GM12865 (cell line): ENCODE data around the gene RAVER1.

ENCODE experiments used
- DNase-seq: peaks from one replicate; pipeline ENCODE4 v3.0.0; 2010; ENCODE audit warnings: low read depth
- H3K4me3 ChIP-seq: 2 replicates; pipeline ENCODE4 v1.5.1; 2011; ENCODE audit warnings: mild to moderate bottlenecking, low read depth, low read length, control low read depth
- TF ChIP-seq, protein P1 (sequence below): IDR thresholded peaks from 2 replicates; pipeline ENCODE4 v1.5.1; 2011; ENCODE audit warnings: low read length, control low read depth, low read depth, inconsistent platforms; ENCODE audit not compliant: insufficient read depth; ENCODE audit errors: missing control alignments

The RAVER1 gene

DNA sequence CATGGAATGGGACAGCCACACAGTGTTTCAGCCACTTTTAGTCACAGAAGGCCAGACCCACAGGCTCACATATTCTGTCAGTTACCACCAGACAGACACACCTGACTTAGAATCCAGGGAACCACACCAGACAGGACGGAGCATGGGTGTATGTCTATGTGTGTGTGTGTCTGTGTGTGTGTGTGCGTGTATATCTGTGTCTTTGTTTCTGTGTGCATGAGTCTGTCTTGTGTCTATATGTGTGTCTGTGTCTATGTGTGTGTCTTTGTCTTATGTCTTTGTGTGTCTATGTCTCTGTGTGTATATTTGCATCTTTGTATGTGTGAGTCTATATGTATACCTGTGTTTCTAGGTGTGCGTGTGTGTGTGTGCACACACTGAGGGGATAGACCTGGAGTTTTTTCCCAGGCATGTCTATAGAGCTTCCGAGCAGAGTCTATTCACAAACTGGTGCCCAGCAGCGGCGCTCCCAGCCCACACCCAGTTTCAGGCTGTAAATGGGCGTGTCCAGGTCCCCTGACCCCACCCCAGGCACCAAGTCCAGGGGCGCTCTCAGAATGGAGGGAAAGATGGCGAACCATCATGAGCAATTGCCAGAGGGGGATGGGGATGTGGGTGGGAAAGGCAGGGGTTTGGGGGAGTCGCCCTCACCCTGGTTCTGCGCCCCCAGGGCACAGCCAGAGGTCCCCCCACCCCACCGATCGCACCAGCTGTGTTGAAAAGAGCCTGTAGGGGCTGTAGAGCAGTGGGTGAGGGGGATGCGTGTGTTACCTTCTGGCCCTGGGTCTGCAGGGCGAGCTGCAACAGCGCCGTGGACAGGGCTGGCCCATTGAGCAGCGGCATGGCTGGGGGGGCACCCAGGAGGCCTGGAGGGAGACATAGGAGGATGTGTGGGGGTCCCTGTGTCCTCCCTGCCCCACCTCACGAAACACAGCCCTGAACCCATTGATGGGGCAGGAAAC, 11.2 kb downstream of the RAVER1 start:
- TF ChIP-seq, protein P1, sequence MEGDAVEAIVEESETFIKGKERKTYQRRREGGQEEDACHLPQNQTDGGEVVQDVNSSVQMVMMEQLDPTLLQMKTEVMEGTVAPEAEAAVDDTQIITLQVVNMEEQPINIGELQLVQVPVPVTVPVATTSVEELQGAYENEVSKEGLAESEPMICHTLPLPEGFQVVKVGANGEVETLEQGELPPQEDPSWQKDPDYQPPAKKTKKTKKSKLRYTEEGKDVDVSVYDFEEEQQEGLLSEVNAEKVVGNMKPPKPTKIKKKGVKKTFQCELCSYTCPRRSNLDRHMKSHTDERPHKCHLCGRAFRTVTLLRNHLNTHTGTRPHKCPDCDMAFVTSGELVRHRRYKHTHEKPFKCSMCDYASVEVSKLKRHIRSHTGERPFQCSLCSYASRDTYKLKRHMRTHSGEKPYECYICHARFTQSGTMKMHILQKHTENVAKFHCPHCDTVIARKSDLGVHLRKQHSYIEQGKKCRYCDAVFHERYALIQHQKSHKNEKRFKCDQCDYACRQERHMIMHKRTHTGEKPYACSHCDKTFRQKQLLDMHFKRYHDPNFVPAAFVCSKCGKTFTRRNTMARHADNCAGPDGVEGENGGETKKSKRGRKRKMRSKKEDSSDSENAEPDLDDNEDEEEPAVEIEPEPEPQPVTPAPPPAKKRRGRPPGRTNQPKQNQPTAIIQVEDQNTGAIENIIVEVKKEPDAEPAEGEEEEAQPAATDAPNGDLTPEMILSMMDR = no peak
- no peak for DNase-seq
- no peak overlapping the region for H3K4me3 ChIP-seq

GRCh38 chr19:10321417-10321797, 11.9 kb downstream of the RAVER1 start:
- H3K4me3 ChIP-seq = no peak overlapping the region
- no peak for DNase-seq
- TF ChIP-seq, protein P1 = no peak

DNA sequence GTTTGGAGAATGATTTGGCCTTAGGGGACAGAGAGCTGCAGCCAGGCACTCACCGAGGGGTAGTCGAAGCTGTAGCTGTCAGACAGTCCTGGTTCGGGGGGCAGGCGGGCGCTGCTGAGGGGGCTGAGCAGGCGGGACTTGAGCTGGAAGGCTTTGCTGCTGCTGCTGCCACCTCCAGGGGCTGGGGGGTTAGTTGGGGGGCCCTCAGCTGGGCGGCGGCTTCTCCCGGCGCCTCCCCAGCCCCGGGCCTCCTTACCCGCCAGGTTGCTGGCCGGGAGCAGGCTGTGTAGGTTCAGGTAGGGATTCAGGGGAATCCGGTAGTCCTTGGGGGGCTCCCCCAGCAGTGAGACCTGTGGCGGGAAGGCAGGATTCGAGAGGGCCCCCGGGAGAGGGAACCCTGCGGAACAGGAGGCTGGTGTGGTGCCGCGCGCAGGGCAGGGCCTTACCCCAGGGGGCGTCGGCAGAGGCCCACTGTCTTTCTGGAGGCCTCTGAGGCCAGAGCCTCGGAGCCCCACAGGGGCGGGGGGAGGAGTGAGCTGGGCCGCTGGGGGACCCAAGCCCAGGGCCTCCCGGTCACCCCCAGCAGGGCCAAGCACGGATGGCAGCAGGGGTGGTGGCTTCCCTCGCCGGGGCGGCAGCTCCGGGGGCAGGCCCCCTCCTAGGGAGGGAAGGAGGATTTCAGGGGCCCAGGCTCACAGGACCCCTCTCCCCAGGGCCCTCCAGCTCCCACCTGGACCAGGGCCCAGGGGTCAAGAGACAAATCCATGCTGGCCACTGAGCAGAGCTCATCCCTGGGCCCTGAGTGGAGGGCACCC, 12.5 kb downstream of the RAVER1 start:
- no peak for DNase-seq
- H3K4me3 ChIP-seq = no peak overlapping the region
- TF ChIP-seq, protein P1 = no peak

DNA sequence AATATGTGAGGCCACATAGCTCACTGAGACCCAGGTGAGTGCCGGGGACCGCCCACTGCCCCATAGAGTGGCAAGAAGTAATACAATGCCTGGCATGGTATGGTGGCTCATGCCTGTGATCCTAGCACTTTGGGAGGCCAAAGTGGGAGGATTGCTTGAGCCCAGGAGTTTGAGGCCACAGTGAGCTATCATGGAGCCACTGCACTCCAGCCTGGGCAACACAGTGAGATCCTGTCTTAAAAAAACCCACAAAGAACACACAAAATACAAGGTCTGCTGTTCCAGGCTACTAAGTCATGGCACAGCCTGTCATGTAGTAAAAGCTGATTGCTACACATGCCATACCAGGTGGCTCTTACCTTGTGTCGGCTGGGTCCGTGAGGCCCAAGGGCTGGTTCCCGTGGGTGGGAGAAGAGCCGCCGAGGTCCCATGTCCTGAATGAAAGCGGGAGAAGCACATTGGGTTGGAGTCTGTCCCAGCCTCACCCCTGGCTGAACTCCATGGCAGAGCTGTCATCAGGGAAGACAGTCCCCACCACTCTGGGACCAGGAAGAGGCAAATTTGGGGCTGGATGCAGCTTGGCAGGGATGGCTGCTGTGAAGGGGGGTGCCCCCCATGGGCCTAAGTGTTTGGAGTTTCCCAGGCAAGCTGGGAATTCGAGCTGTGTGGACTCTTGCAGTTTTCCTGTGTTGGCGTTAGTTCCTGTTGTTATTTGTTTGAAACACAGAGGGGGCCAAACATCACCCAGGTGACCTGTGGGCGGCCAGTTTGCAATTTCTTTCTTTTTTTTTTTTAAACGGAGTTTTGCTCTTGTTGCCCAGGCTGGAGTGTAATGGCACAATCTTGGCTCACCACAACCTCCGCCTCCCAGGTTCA, 14.3 kb downstream of the RAVER1 start:
- no peak for DNase-seq
- H3K4me3 ChIP-seq = no peak overlapping the region
- TF ChIP-seq, protein P1 = no peak

- no peak overlapping the region for H3K4me3 ChIP-seq
- DNase-seq = no peak
- TF ChIP-seq, protein P1 = no peak
Observed at GRCh38 chr19:10317857-10318462, 15.4 kb downstream of the RAVER1 start.

DNA sequence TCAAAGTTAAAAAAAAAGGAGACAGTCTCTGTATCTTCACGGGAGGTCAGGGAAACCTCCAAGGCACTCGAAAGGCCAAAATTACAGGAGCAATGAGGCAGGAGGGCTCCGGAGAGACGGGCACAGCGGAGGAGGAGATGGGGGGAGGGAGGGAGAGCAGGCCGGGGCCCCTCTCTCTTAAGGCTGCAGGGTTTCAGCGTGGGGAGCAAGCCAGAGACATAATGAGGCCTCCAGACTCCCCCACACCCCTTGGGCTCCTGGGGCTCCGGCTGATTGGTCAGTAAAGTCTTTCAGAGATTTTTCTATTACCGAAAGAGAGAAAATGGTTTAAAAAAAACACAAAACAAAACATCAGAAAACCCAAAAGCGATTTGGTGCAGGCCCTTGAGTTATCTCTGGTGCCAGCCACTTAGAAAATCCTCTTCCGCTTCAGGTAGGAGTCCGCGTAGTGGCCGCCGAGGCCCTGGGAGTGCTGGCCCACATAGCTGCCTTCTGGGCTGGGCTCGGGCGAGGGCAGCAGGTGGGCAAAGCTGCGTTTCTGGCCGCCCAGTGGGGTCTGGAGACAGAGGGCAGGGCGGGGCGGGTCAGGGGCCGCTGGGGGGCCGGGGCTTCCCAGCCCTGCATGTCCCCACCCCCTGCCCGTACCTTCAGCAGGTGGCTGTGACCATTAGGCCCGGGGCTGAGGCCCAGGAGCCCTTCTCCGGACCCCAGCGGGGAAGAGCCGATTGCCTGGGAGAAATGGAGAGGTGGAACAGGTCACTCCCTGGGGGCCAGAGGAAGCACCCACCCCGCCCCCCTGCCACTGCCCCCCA, 16.1 kb downstream of the RAVER1 start:
- no peak for DNase-seq
- H3K4me3 ChIP-seq = no peak overlapping the region
- TF ChIP-seq, protein P1 = no peak
